ENCODE results near the gene LRMDA.

The LRMDA gene

DNA sequence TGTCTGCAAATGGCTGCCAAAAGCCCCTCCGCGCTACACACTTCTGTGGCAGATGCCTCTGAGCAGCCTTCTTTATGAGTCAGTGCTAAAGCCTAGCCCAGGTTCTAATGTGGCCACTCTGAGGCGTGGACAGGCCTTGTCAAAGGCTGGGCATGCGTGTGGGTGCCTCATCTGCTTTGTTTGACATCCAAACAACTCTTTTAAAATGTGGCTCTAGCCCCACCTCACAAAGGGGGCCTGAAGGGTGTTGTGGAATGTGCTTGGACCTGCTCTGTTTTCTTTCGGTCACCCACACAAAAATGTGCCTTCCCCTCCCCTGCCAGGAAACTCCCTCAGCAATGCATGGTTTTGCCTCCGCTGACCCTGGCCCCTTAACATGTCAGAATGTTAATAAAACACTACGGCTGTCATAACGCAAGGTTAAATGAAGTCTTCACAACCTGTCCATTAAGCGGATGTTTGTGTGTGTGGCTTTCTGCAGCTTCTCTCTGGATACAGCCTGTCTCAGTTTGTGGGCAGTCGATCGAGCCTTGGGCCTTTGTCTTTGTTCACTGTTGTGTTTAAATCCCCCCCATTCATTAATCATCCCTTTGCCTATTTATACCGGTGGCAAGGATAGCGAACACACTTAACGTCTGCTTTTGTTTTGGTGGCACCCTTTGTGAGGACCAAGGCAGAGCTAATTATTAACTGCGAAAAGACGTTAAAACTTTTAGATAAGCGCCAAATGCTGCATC lies 718.9 kb downstream of the LRMDA start:
- DNase-seq = no peak

DNA sequence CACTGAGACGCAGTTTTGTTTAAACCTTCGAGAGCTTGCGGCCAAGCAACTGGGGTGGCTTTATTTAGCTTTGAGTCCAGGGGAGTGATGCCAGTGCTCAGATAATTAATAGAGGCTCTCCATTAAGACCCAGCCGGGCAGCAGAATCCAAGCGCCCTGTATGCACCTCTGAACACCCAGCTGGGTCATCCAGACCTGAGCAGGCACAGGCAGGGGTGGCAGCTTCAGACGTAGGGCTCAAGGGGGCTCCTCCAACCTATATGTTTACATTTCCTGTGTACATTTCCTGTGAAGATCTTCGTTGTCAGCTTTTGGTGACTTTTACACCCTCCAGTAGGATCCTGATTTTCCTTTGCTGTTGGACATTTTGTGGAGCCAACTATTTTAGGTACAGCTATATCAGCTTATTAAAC lies 719.5 kb downstream of the LRMDA start:
- no peak for DNase-seq

GRCh38 chr10:76152186-76152585 lies 720.8 kb downstream of the LRMDA start:
- DNase-seq = no peak

GRCh38 chr10:76155961-76156360 lies 724.5 kb downstream of the LRMDA start:
- no peak for DNase-seq

DNA sequence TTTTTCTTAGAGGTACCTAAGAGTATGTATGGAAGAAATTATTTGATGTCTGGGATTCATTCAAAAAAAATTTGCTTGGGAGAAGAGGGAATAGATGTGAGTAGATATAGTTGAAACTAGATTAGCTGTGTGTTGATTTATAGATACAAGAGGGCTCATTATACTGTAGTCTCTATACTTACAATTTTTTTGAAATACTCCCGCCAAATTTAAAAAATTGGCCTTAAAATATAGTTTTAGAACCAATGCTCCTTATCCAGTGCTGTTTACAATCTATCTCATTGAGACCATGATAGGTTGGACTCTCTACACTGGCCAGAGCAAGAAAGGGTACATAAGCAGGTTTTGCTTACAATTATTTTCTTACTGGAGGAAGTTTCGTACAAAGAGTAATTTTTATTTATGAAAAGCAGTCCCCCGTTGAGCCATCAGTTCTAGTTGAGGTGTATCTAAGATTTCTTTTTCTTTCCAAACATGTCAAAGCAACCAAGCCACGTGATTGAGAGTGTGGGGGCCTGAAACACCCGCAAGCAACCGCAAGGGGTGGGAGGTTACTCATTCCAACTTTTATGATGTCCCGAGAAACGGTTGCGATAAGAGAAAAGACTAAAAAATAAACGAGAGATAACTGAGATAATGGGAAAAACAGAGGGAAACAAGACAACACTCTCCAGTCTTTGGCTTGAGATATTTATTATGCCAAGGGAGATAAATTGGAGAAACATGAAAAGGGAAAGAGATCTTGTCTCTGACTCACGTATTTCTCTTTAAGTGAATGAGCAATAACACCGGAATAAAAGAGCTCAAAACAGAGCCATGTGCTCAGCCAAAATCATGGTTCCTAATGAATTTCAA lies 729.2 kb downstream of the LRMDA start:
- no peak for DNase-seq

GRCh38 chr10:76161301-76161582 lies 729.8 kb downstream of the LRMDA start:
- no peak for DNase-seq

DNA sequence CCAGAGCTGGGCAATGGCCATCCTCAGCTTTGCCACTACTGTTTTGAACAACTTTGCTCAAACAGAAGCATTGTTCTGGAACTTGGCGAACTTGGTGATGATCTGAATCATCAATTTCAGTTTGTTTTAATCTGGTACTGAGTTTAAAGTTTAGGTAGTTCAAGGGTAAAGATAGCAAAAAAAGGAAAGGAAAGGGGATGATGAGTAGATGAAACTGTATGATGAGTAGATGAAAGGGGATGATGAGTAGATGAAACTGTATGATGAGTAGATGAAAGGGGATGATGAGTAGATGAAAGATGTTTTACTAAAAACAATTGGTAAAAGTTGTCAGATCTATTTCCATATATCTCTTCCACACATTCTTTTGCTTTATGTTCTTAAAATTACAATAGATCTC lies 737.0 kb downstream of the LRMDA start:
- no peak for DNase-seq

DNA sequence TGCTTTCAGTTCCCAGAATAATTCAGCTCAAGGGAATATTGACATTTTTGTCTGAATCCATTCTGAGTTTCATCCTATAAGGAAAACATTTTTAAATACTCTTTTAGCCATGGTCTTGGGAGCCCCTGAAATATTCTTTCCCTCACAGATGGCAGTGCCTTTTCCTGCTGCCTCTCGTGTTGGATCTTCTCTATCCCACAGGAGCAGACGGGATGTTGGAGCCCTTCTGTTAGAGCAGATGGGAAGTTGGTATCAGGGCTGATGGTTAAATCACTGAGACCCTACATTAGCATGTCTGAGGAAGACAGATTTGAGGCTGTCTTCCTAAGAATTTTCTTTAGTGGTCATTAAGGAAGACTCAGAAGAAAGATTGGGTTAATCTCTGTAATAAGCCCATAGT lies 737.8 kb downstream of the LRMDA start:
- DNase-seq = no peak

DNA sequence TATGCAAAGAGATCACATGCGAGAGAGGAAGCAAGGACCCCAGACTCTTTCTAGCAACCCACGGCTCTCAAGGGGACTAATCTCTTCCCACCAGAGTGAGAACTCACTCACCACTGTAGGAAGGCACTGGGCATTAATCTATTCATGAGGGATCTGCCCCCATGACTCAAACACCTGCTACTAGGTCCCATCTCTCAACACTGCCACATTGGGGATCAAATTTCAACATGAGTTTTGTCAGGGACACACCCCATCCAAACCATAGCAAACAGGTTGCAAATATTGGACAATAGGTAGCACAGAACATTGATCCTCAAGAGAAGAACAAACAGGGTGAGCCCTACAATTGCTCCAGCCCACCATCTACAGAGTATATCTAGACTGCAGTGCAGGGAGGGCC lies 740.6 kb downstream of the LRMDA start:
- DNase-seq = no peak

DNA sequence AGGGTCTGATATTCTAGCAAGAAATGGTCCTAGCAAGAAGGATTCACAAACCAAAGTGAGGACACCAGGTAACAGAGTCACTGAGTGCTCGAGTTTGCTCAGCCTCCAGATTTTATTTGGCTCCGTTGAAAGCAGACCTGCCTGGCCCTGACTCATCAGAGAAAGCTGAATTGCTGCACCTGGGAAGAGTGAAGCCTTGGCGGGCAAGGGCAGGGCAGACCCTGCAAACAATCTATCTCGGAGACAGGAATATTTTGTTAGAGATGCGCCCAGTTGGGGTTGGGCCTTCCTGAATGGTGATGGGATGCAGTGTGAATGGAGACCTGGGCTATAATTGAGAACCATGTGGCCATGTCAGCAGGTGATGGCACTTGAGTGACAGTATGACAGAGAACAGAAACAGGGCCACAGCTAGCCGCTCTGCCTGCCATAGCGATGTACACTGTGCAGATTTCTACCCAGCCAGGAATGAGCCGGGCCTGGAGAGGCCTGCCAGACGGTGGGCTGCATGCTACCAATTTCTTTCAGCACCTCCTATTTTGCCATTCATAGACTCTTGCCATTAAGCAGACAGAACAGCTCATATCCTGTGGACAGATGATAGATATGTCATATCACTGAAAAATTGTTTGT lies 744.2 kb downstream of the LRMDA start:
- DNase-seq = no peak

DNA sequence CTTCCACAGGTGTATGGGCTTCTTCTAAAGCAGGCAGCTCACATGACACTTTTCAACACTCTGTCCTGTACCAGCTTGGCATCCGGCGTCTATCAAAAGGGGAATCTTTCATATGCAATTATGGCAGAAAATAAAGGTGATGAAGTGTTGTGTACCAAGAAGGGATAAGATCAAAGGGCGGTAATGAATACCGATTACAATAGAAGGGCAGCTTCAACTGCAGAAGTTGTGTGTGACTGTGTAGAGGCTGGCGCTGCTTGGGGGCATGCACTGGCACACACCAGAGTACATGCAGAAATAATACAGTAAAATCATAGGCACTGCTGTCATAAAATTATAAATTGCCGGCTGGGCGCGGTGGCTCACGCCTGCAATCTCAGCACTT lies 744.7 kb downstream of the LRMDA start:
- no peak for DNase-seq

GRCh38 chr10:76177936-76178335 lies 746.5 kb downstream of the LRMDA start:
- no peak for DNase-seq

DNA sequence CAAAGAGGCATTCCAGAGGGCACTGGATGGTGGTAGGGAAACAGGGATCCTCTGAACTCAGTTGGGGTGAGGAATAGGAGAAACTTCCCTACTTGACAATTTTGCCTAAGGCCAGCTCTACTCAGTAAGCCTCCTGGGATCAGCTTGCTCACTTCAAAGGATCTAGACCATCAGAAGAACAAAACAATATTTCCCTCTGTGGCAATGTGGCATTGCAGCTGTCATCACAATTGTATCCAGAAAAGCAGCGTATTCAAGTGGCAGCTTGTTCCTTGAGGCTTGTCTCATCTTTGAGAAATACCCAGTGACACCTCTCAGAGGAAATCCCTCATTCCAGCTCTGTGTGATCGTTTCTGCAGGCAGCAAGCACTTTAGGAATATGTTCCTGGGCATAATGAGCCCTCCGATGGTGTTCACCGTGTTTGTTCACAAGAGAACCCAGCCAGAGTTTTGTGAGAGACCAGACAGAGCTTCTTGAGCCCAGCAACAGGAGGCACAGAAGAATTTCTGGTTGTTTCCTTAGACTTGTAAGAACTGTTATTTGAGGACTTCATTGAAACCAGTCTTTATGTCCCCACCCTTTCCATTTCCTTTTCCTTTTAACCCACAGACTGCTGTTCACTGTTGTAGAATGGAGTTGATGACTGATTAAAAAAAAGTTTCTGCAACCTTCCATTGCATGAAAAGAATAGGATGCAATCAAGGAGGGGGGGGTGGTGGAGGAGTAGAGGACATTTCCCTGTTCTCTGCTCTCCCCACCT lies 747.3 kb downstream of the LRMDA start:
- DNase-seq = no peak

GRCh38 chr10:76179806-76180205 lies 748.4 kb downstream of the LRMDA start:
- no peak for DNase-seq

GRCh38 chr10:76184647-76185046 lies 753.2 kb downstream of the LRMDA start:
- no peak for DNase-seq

DNA sequence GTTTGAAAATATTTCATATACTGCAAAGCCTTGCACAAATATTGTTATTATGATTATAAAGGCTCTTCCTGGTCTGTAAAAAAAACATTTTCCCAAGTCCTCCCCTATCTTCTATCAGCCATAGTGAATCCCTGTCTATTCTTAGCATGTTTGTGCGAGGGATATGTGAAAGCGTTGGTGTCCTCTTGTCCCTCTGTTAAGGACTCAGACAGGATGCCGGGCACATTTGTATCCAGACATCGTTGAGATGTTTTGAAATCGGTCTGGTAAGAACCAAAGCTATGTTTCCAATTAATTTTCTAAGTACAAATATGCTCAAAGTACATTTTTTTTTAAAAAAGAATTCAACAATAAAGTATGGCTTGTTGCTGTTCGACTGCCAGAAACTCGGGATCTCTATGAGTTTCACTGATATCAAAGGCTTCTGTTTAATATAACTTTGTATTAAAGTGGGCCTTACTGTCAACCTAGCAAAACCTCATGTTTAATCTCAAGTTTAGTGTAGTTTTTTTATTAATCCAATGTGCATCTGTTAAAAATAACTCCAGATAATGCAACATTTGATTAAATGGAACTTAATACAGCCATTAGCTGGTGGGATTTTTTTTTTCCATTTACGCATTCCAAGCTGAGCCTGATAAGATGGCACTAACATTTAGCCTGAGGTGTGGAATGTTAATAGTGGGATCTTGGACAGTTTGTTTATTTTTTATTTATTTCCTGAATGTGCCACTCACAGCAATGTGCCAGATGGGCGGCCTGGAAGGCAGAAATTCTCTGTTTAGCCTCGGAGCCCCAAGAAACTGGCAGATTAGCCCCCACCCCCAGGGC lies 754.3 kb downstream of the LRMDA start:
- no peak for DNase-seq

GRCh38 chr10:76188216-76188615 lies 756.8 kb downstream of the LRMDA start:
- no peak for DNase-seq

DNA sequence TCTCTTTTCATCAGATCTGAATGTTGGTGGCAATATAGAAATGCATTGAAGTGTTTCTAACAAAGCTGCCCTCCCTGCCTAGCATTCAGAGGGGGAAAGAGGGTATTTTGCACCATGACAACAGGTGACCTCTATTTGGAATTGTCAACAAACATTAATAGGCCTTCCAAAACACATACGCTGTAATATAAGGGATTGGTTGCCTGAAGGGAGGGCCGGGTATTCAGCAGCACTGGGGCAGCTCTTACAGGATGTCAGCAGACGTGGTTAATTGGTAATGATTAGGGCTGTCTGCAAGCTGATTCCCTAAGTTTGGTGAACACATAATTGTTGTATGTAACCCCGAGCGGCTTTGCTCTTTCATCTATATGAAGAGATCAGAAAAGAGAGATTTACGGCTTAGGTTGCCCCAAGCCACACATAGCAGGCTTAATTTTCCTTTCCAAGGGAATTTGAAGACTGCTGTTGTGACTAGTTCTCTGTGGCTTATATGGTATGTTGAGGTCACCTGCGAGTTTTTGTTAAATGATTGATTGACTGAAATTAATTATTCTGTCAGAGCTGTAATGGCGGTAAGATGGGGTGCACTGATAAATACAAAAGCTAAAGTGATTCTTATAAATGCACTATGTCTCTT lies 759.3 kb downstream of the LRMDA start:
- DNase-seq = no peak

DNA sequence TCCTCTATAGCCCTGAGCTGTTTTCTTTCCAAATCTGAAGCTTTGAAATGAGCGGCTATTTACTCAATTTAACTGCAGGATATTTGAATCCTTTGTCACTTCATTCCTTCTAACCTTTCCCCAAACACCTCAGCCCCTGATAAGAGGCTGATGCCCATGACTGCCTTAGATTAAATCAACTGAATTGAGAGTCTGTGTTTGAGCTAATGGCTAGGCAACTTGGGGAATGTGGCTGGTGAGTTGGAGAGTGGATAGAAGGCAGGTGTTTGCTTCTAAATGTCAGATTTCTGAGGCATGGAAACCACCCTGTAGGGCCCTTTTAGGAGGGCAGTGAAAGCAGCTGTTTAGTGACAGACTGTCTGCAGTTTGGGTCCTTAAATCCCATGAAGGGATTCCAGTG lies 759.9 kb downstream of the LRMDA start:
- DNase-seq = no peak

DNA sequence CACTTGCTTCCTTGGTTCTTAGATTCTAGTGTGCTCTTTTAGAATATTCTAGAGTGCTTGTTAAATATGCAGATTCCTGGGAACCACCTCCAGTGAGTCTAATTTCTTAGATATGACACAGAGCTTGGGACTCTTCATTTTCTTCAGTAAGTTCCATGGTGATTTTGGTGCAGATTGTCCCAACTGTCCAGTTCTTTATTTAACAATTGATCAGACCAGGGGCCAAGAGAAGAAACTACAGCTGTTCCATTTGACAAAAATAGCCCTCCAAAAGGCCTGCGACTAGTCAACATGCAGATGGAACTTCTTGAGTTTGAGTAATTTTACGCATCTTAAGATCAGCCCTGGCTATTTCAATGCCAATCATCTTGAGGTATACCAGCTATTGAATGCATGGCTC lies 760.7 kb downstream of the LRMDA start:
- no peak for DNase-seq

DNA sequence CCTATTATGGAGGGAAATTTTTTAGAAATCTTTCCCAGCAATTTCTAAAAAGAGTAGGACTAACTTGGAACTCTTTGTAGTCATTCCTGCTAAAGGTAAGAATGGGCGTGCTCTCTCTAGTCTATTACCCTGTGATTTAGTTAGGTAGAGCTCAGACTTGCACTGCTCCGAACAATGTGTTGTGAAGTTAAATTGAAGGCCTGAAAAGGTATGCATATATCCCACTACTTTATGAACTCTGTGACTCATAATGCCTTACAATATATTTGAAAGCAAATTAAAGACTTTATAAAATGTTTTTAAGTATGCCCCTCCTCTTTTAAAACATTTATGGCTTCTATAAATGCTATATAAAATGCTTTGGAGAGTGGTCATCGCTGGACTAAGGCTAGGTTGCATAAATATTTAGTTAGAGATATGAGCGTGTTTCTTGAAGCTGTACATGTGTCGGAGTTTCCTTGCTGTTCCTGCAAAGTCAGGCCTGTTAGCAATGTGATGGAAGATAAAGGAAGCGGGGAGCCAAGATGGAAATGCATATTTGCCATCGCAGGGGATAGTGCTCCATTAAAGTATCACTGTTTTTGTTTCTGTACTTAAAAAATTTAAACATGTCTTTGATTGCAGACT lies 761.4 kb downstream of the LRMDA start:
- no peak for DNase-seq
